Lower lobe of right lung (tissue), 2 donors: Measurements from ENCODE around the gene NPC1L1. TPM values are rescaled to one million over a fixed set of nuclear protein-coding genes. Genes with fewer than 3 reads are reported as not detected.

ENCODE experiments used
- ATAC-seq, 2 donors: fragments of 200-7000 bp; cut with Tn5 transposase; one replicate each; pipeline ENCODE4 v1.9.1; 2020 to 2022; ENCODE audit warnings: mild to moderate bottlenecking in 2 of 2, moderate library complexity in 2 of 2
- DNase-seq: peaks from one replicate; pipeline ENCODE4 v3.0.0-alpha.2; 2020
- H3K27ac ChIP-seq: fragments of 200-600 bp; one replicate; pipeline ENCODE4 v1.8.0; 2022
- H3K27me3 ChIP-seq: fragments of 200-600 bp; one replicate; pipeline ENCODE4 v1.8.0; 2022; ENCODE audit warnings: low read depth
- H3K36me3 ChIP-seq: fragments of 200-600 bp; one replicate; pipeline ENCODE4 v1.8.0; 2022; ENCODE audit warnings: mild to moderate bottlenecking
- H3K4me1 ChIP-seq: fragments of 200-600 bp; one replicate; pipeline ENCODE4 v1.8.0; 2022
- H3K4me3 ChIP-seq: fragments of 200-600 bp; one replicate; pipeline ENCODE4 v1.8.0; 2022; ENCODE audit warnings: mild to moderate bottlenecking
- H3K9me3 ChIP-seq: fragments of 200-600 bp; one replicate; pipeline ENCODE4 v1.8.0; 2022
- intact Hi-C: fragments of 100-400 bp; cut with DNase I; formaldehyde crosslinking; loops from one replicate; pipeline ENCODE4 v1.11.0; 2022
- total RNA-seq: library from RNA; stranded (reverse); fragmentation: NEBNext Ultra II Directional; extraction: Animal tissue kit (Norgen Biotek cat#: 25700); gene quantifications from one replicate; pipeline ENCODE4 v1.2.1, GENCODE V29; 2021
- TF ChIP-seq, protein P1 (sequence below): fragments of 200-600 bp; IDR thresholded peaks from one replicate; pipeline ENCODE4 v1.8.0; 2022; ENCODE audit warnings: antibody characterized with exemption, mild to moderate bottlenecking
- donor health status: DM: no; HTN: yes; CAD: no; lungs with severe emphysema.

The NPC1L1 gene
- total RNA-seq, 1 donor from 2014 or later, result 0.21 TPM

DNA sequence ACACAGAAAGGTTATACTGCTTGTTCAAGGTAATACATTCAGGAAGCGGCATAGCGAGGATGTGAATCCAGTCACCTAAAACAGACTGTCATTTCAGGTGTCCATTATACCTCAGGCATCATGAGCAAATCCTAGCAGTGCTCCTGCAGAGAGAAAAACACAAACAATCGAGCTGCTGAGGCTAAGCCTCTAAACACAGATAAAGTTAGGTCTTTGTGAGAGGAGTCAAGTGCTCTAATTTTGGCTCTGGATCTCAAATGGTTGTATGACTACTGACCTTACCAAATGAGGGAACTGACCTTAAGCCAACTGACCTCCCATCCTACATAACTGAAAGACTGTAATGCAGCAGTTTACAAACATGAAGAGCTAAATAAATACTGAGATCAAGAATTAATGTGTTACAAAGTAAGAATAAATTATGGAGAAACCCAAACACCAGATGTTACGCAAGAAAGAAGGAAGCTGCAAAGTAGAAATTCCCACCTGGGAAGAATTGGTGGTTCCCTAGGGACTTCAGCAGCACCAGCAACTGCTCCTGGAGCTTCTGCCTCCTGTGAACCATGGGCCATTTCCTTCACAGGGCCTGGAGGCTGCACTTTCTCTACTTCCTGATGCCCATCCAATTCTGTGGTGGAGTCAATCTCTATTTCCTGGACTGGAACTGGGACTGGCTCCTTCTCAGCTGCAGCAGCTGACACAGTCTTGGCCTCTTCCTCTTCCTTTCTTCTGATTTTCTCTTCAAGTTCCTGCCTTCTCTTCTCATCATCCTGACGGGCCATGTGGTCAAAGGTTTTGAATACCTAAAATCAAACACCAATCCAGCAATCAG lies 56.4 kb downstream of the NPC1L1 start:
- H3K4me1 ChIP-seq, result peaks cover 55% of the 10 kb centered on the region

DNA sequence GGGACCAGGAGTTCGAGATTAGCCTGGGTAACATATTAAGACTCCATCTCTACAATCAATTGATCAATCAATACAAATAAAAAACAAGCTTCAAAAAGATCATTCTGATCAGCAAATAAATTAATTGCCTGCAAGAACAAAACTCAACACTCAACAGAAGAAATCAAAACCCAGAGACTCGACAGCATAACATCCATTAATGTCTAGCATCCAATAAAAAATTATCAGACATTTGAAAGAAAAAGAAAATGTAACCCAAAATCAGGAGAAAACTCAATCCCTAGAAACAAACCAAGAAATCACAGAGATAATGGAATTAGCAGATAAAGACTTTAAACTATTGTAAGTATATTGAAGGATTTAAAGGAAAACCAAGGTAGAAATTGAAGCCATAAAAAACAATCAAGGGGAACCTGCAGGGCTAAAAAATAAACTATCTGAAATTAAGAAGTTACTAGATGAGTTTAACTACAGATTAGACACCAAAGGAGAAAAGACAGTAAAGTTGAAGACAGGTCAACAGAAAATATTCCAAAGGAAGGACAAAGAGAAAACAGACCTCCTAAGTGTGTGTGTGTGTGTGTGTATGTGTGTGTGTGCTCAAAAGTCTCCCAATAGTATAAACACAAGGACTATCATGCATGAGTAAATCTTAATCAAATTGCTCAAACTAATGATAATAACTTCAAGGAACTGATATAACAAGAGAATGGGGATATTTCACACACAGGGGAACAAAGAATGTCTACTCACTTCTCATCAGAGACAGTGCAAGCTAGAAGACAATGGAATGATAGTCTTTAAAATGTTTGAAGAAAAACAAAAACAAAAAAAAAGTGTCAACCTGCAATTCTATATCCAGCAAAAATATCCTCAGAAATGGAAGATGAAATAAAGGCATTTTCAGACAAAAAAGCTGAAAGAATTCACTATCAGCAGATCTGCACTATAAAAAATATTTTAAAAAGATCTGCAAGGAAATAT lies 58.3 kb downstream of the NPC1L1 start:
- ATAC-seq (no peak), DNase-seq (no peak)
- no peaks in the 10 kb centered on the region for H3K27me3 ChIP-seq
- H3K36me3 ChIP-seq, result peaks cover 74% of the 10 kb centered on the region
- no peaks in the 10 kb centered on the region for H3K9me3 ChIP-seq
- peaks cover 36% of the 10 kb centered on the region for H3K4me1 ChIP-seq
- TF ChIP-seq, protein P1, sequence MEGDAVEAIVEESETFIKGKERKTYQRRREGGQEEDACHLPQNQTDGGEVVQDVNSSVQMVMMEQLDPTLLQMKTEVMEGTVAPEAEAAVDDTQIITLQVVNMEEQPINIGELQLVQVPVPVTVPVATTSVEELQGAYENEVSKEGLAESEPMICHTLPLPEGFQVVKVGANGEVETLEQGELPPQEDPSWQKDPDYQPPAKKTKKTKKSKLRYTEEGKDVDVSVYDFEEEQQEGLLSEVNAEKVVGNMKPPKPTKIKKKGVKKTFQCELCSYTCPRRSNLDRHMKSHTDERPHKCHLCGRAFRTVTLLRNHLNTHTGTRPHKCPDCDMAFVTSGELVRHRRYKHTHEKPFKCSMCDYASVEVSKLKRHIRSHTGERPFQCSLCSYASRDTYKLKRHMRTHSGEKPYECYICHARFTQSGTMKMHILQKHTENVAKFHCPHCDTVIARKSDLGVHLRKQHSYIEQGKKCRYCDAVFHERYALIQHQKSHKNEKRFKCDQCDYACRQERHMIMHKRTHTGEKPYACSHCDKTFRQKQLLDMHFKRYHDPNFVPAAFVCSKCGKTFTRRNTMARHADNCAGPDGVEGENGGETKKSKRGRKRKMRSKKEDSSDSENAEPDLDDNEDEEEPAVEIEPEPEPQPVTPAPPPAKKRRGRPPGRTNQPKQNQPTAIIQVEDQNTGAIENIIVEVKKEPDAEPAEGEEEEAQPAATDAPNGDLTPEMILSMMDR, result no peak
- no peak overlapping the region for H3K27ac ChIP-seq
- intact Hi-C loops, result no loop called here
- no peak overlapping the region for H3K4me3 ChIP-seq

More for the DNA sequence above, 56.4 kb downstream of the NPC1L1 start:
- intact Hi-C loops, result no loop called here
- no peak for ATAC-seq
- H3K4me3 ChIP-seq, result no peak overlapping the region
- H3K27ac ChIP-seq, result no peak overlapping the region
- DNase-seq, result no peak
- H3K36me3 ChIP-seq, result peaks cover 55% of the 10 kb centered on the region
- TF ChIP-seq, protein P1, result no peak
- no peaks in the 10 kb centered on the region for H3K9me3 ChIP-seq
- H3K27me3 ChIP-seq, result no peaks in the 10 kb centered on the region

DNA sequence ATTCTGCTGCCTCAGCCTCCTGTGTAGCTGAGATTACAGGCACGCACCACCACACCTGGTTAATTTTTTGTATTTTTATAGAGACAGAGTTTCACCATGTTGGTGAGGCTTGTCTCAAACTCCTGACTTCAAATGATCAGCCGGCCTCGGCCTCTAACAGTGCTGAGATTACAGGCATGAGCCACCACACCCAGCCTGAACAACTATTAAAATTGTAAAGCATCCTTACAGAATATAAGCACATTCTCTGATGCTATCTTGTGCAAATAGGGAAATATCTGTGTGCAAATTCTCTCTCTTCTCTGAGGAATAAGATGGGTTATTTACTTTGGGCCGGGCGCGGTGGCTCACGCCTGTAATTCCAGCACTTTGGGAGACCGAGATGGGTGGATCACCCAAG lies 63.2 kb downstream of the NPC1L1 start:
- no peak overlapping the region for H3K4me3 ChIP-seq
- H3K36me3 ChIP-seq, result peaks cover 99% of the 10 kb centered on the region
- no peaks in the 10 kb centered on the region for H3K27me3 ChIP-seq
- peaks cover 13% of the 10 kb centered on the region for H3K4me1 ChIP-seq
- intact Hi-C loops, result no loop called here
- DNase-seq (no peak), ATAC-seq (no peak)
- H3K9me3 ChIP-seq, result no peaks in the 10 kb centered on the region
- TF ChIP-seq, protein P1, result no peak
- no peak overlapping the region for H3K27ac ChIP-seq

DNA sequence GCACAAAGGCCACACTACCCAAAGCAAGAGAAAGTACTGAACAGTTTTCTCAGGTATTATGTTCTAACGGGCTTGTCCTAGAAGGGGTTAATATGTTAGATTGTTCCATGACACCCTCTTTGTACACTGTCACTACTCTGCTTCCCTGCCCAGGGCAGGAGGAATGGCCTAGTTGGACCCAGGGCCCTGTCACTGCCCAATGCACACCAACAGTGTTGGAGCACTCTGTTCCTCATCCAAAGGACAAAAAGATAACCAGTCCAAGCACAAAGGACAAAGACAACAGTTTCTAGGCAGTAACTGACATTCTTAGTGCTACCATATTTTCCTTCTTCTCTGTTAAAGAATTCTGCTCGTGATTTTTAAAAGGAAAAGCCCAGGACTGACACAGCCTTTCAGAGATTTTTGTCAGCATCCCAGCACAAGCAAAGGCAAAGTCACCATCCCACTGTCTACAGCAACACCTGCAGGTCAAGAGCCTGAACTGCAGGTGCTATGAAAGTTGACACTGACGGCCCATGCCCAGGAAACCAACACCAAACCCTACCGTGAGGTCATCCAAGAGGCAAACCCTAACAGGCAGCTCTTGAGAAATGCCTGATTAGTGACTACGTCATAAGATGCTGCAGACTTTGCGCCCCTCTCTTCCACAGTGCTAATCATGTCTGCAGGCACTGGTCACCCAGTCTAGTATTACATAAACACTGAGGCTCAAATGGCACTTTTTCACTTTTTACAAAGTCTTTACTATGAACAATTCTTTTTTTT lies 63.9 kb downstream of the NPC1L1 start:
- Histone ChIP-seq H3K4me3 (no peak overlapping the region), H3K27ac (no peak overlapping the region), H3K9me3 (no peaks in the 10 kb centered on the region), H3K36me3 (peaks cover 96% of the 10 kb centered on the region), H3K4me1 (peaks cover 14% of the 10 kb centered on the region), H3K27me3 (no peaks in the 10 kb centered on the region)
- DNase-seq (peak; percentile 49), ATAC-seq (peak; percentile 90 to 95)
- intact Hi-C loops, result no loop called here
- TF ChIP-seq, protein P1, result peak; percentile 91

DNA sequence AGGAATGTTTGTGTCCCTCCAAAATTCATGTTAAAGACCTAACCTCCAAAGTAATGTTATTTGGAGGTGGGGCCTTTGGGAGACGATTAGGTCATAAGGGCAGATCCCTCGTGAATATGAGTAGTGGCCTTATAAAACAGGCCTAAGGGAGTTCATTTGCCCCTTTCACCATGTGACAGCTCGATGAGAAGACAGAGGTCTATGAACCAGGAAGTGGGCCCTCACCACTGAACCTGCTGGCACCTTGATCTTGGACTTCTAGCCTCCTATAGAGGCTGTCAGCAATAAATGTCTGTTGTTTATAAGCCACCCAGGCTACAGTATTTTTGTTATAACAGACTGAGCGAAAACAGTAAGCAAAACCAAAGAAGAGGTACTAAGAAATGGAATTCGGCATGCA lies 64.8 kb downstream of the NPC1L1 start:
- Histone ChIP-seq H3K4me3 (no peak overlapping the region), H3K36me3 (peaks cover 93% of the 10 kb centered on the region), H3K27me3 (no peaks in the 10 kb centered on the region), H3K9me3 (no peaks in the 10 kb centered on the region), H3K27ac (no peak overlapping the region), H3K4me1 (peaks cover 19% of the 10 kb centered on the region)
- TF ChIP-seq, protein P1, result no peak
- DNase-seq, result no peak
- ATAC-seq, result no peak
- intact Hi-C loops, result no loop called here
